Caki2 (cell line): ENCODE measurements around the gene ZNF649. TPM values are rescaled to one million over a fixed set of nuclear protein-coding genes. Genes with fewer than 3 reads are reported as not detected.
"Not testable (repeated sequence)": the region's sequence is repeated elsewhere in the genome, so short reads cannot be mapped to it uniquely, and the experiment has no call there.

Source experiments
- DNase-seq: peaks from one replicate; pipeline ENCODE4 v3.0.0-alpha.2; 2015; ENCODE audit warnings: low read depth
- in situ Hi-C: cut with HindIII; loops from 2 replicates; pipeline ENCODE4 v1.10.0; 2016; ENCODE audit warnings: low sequenced_read_pairs, low pct_unique_long_range_greater_than_20kb, mixed read lengths
- total RNA-seq: library from RNA; depleted of rRNA; stranded (reverse); fragments of >200 nt; shearing (Covaris generic); gene quantifications from 2 replicates; pipeline ENCODE4 v1.2.3, GENCODE V29; 2014; ENCODE audit warnings: low replicate concordance; rRNA removed

The ZNF649 gene
- total RNA-seq: not detected in 2 replicates

- no peak for DNase-seq
- in situ Hi-C loops: no loop called here
Observed at GRCh38 chr19:51904331-51905165, at the start of gene ZNF649. Gene ZNF649, minus strand, starts transcription at chr19:51905017. Its CDS starts 4,910 bp downstream, at chr19:51900107.

- in situ Hi-C loops: no loop called here
- no peak for DNase-seq
Observed at GRCh38 chr19:51948975-51949374, 44.2 kb upstream of the ZNF649 start.

GRCh38 chr19:51946602-51947001 lies 41.8 kb upstream of the ZNF649 start:
- in situ Hi-C loops: no loop called here
- no peak for DNase-seq

- in situ Hi-C loops: no loop called here
- no peak for DNase-seq
Observed at GRCh38 chr19:51944798-51945552, 40.2 kb upstream of the ZNF649 start.

GRCh38 chr19:51938936-51939335 lies 34.1 kb upstream of the ZNF649 start:
- in situ Hi-C loops: no loop called here
- DNase-seq: no peak

GRCh38 chr19:51931921-51932320 lies 27.1 kb upstream of the ZNF649 start:
- in situ Hi-C loops: no loop called here

GRCh38 chr19:51927859-51928258 lies 23.0 kb upstream of the ZNF649 start:
- in situ Hi-C loops: no loop called here
- no peak for DNase-seq

More at GRCh38 chr19:51931921-51932320, 27.1 kb upstream of the ZNF649 start:
- DNase-seq: no peak

GRCh38 chr19:51926784-51927741 lies 22.2 kb upstream of the ZNF649 start, which contains the start of gene ZNF613:
Gene ZNF613, plus strand, starts transcription at chr19:51927472. Its CDS starts 8,749 bp downstream, at chr19:51936221.
- in situ Hi-C loops: no loop called here
- DNase-seq: peak; percentile 86

GRCh38 chr19:51926426-51926783 lies 21.6 kb upstream of the ZNF649 start:
- in situ Hi-C loops: no loop called here
- no peak for DNase-seq

GRCh38 chr19:51921949-51922348 lies 17.1 kb upstream of the ZNF649 start:
- DNase-seq: peak; percentile 29
- in situ Hi-C loops: no loop called here

GRCh38 chr19:51919606-51920005 lies 14.8 kb upstream of the ZNF649 start:
- in situ Hi-C loops: no loop called here
- DNase-seq: no peak

- DNase-seq: no peak
- in situ Hi-C loops: no loop called here
Observed at GRCh38 chr19:51916167-51916566, 11.3 kb upstream of the ZNF649 start.

- no peak for DNase-seq
- in situ Hi-C loops: no loop called here
Observed at GRCh38 chr19:51915324-51915867, 10.6 kb upstream of the ZNF649 start.

GRCh38 chr19:51907981-51908380 lies 3.2 kb upstream of the ZNF649 start:
- DNase-seq, in situ Hi-C loops: not testable (repeated sequence)

- in situ Hi-C loops: not testable (repeated sequence)
Observed at GRCh38 chr19:51906108-51906507, 1.3 kb upstream of the ZNF649 start.

GRCh38 chr19:51905639-51906038 lies 822 bp upstream of the ZNF649 start:
- in situ Hi-C loops, DNase-seq: not testable (repeated sequence)

More at GRCh38 chr19:51906108-51906507, 1.3 kb upstream of the ZNF649 start:
- not testable (repeated sequence) for DNase-seq

- in situ Hi-C loops: no loop called here
Observed at GRCh38 chr19:51905206-51905605, 389 bp upstream of the ZNF649 start.

GRCh38 chr19:51903192-51903591 lies 1.6 kb downstream of the ZNF649 start:
- in situ Hi-C loops: no loop called here
- DNase-seq: no peak

More at GRCh38 chr19:51905206-51905605, 389 bp upstream of the ZNF649 start:
- DNase-seq: no peak
